Stimulated activated CD4-positive, alpha-beta T cell treated with anti-CD3 and anti-CD28 coated beads, Interleukin-2, amount 100 ng/mL, for 48 hours (primary cell): Measurements from ENCODE around the gene PCDHA6.
"Not testable (repeated sequence)": the region's sequence is repeated elsewhere in the genome, so short reads cannot be mapped to it uniquely, and the experiment has no call there.

Experiments used
- DNase-seq, 2 donors: peaks; one replicate each; pipeline ENCODE4 v3.0.0-alpha.2; 2020

The PCDHA6 gene

GRCh38 chr5:140827704-140828361 is at the start of gene PCDHA6:
Gene PCDHA6 (plus strand): TSS chr5:140827960. CDS start chr5:140828092, 132 bp downstream.
- no peak for DNase-seq

- no peak for DNase-seq
Measured at GRCh38 chr5:140780512-140780911, 47.2 kb upstream of the PCDHA6 start.

GRCh38 chr5:140785905-140786686 is 41.7 kb upstream of the PCDHA6 start, which contains the start of gene PCDHA1:
Gene PCDHA1 (plus strand): TSS chr5:140786140.
- DNase-seq, result no peak

- not testable (repeated sequence) for DNase-seq
Measured at GRCh38 chr5:140787422-140787821, 40.3 kb upstream of the PCDHA6 start.

- not testable (repeated sequence) for DNase-seq
Measured at GRCh38 chr5:140787849-140788504, 39.8 kb upstream of the PCDHA6 start.

- no peak for DNase-seq
Measured at GRCh38 chr5:140791089-140791488, 36.7 kb upstream of the PCDHA6 start.

- no peak for DNase-seq
Measured at GRCh38 chr5:140794595-140795258, 33.0 kb upstream of the PCDHA6 start, which contains the start of gene PCDHA2. Gene PCDHA2 (plus strand): TSS chr5:140794852.

- DNase-seq, result no peak
Measured at GRCh38 chr5:140795259-140795641, 32.5 kb upstream of the PCDHA6 start.

- DNase-seq, result not testable (repeated sequence)
Measured at GRCh38 chr5:140796072-140796717, 31.6 kb upstream of the PCDHA6 start.

- no peak for DNase-seq
Measured at GRCh38 chr5:140796718-140797095, 31.1 kb upstream of the PCDHA6 start.

- no peak for DNase-seq
Measured at GRCh38 chr5:140800816-140801493, 26.8 kb upstream of the PCDHA6 start, which contains the start of gene PCDHA3. Gene PCDHA3 (plus strand): TSS chr5:140801057.

GRCh38 chr5:140801494-140801841 is 26.3 kb upstream of the PCDHA6 start:
- no peak for DNase-seq

GRCh38 chr5:140802381-140802780 is 25.4 kb upstream of the PCDHA6 start:
- DNase-seq, result not testable (repeated sequence)

- DNase-seq, result no peak
Measured at GRCh38 chr5:140802781-140803271, 24.9 kb upstream of the PCDHA6 start.

GRCh38 chr5:140806834-140807775 is 20.7 kb upstream of the PCDHA6 start, which contains the start of gene PCDHA4:
Gene PCDHA4 (plus strand): TSS chr5:140807068.
- peak; percentile 7 to 31 for DNase-seq

- not testable (repeated sequence) for DNase-seq
Measured at GRCh38 chr5:140808241-140808888, 19.4 kb upstream of the PCDHA6 start.

GRCh38 chr5:140808889-140809291 is 18.9 kb upstream of the PCDHA6 start:
- no peak for DNase-seq

- DNase-seq, result peak; percentile 28 to 32
Measured at GRCh38 chr5:140821375-140822280, 6.1 kb upstream of the PCDHA6 start, which contains the start of gene PCDHA5. Gene PCDHA5 (plus strand): TSS chr5:140821613.

GRCh38 chr5:140822281-140822629 is 5.5 kb upstream of the PCDHA6 start:
- no peak for DNase-seq
